NCI-H748 (cell line): ENCODE data around the gene FA2H.
A peak's percentile ranks its signal among the peaks of the same experiment; 100 is the strongest.
"Not testable (repeated sequence)": the region's sequence is repeated elsewhere in the genome, so short reads cannot be mapped to it uniquely, and the experiment has no call there.

Experiments used
- DNase-seq: peaks from one replicate; lab custom pipeline; 2025; ENCODE audit not compliant: unreplicated experiment; lab: John Stamatoyannopoulos, UW

Gene FA2H

GRCh38 chr16:74725651-74726455, 48.8 kb downstream of the FA2H start:
- DNase-seq = no peak

GRCh38 chr16:74724820-74725549, 49.6 kb downstream of the FA2H start:
- no peak for DNase-seq

- no peak for DNase-seq
These were observed 51.4 kb downstream of the FA2H start for GRCh38 chr16:74723256-74723655.

- not testable (repeated sequence) for DNase-seq
These were observed 52.5 kb downstream of the FA2H start for GRCh38 chr16:74722156-74722555.

GRCh38 chr16:74721716-74722115, 52.9 kb downstream of the FA2H start:
- DNase-seq = no peak

- DNase-seq = no peak
These were observed 54.0 kb downstream of the FA2H start for GRCh38 chr16:74720579-74720978.

GRCh38 chr16:74718741-74719610, 55.6 kb downstream of the FA2H start:
- no peak for DNase-seq

GRCh38 chr16:74718140-74718539, 56.5 kb downstream of the FA2H start:
- no peak for DNase-seq

GRCh38 chr16:74717367-74717766, 57.3 kb downstream of the FA2H start:
- no peak for DNase-seq

- no peak for DNase-seq
These were observed 58.3 kb downstream of the FA2H start for GRCh38 chr16:74716355-74716754.

- no peak for DNase-seq
These were observed 60.7 kb downstream of the FA2H start for GRCh38 chr16:74713876-74714275.

GRCh38 chr16:74713325-74713724, 61.3 kb downstream of the FA2H start:
- DNase-seq = no peak

- no peak for DNase-seq
These were observed 62.7 kb downstream of the FA2H start for GRCh38 chr16:74711938-74712337.

- DNase-seq = no peak
These were observed 64.2 kb downstream of the FA2H start for GRCh38 chr16:74710401-74710800.

- peak; percentile 59 for DNase-seq
These were observed 65.2 kb downstream of the FA2H start for GRCh38 chr16:74709441-74709877.

- DNase-seq = peak; percentile 45
These were observed 74.0 kb downstream of the FA2H start, which contains the start of gene MLKL for GRCh38 chr16:74700438-74701225. Gene MLKL, minus strand, starts transcription at chr16:74700862. Its CDS starts 5,105 bp downstream, at chr16:74695757.

- DNase-seq = peak; percentile 2
These were observed 74.5 kb downstream of the FA2H start for GRCh38 chr16:74700116-74700437.

- no peak for DNase-seq
These were observed 75.0 kb downstream of the FA2H start for GRCh38 chr16:74699666-74700065.

GRCh38 chr16:74698222-74698621, 76.4 kb downstream of the FA2H start:
- DNase-seq = no peak
